SK-N-SH (cell line): Measurements from ENCODE around the gene PTCRA. TPM values are rescaled to one million over a fixed set of nuclear protein-coding genes. Genes with fewer than 3 reads are reported as not detected.
"Not testable (repeated sequence)": the region's sequence is repeated elsewhere in the genome, so short reads cannot be mapped to it uniquely, and the experiment has no call there.

Experiments
- CTCF ChIA-PET: fragments of 300-600, 350-600 bp; formaldehyde crosslinking; extraction: SDS; loops from one replicate; lab custom pipeline; 2021; lab: Yijun Ruan, JAX
- POLR2A ChIA-PET: fragments of 350-600 bp; sonication (Branson Sonifier 250); formaldehyde crosslinking; extraction: SDS; loops from one replicate; lab custom pipeline; 2020; ENCODE audit warnings: antibody characterized with exemption, inconsistent platforms; lab: Yijun Ruan, JAX
- DNase-seq: peaks from one replicate; pipeline ENCODE4 v3.0.0; 2012
- H2AFZ ChIP-seq: fragments of 200-600 bp; sonication (generic); 2 replicates; pipeline ENCODE4 v1.8.1; 2016; ENCODE audit warnings: antibody characterized with exemption, mild to moderate bottlenecking, low read depth
- H3F3A ChIP-seq: fragments of 200-600 bp; sonication (generic); replicated peaks from 2 replicates; pipeline ENCODE3; 2016; ENCODE audit warnings: antibody characterized with exemption, mild to moderate bottlenecking; ENCODE audit not compliant: insufficient read depth
- H3K27ac ChIP-seq, 2 experiments: fragments of 200-500 bp in 1 of 2; fragments of 200-600 bp in 1 of 2; sonication (Bioruptor generic) in 1 of 2; sonication (generic), shearing (Covaris generic) in 1 of 2; 2 replicates each; pipeline versions ENCODE4 v1.5.1 to v1.6.1; 2014 to 2016; ENCODE audit warnings: low read depth in 2 of 2, inconsistent platforms in 1 of 2, low read length in 1 of 2, mild to moderate bottlenecking in 1 of 2, mixed read lengths in 1 of 2
- H3K27me3 ChIP-seq: fragments of 200-600 bp; sonication (generic), shearing (Covaris generic); 2 replicates; pipeline ENCODE4 v1.6.1; 2016; ENCODE audit warnings: mixed run types; ENCODE audit not compliant: insufficient read depth
- H3K36me3 ChIP-seq, 2 experiments: fragments of 200-500 bp in 1 of 2; fragments of 200-600 bp in 1 of 2; sonication (Bioruptor generic) in 1 of 2; sonication (generic) in 1 of 2; replicated peaks in 1 of 2; 2 replicates each; pipeline versions ENCODE3 to v1.5.1; 2014 to 2016; ENCODE audit warnings: low read length in 1 of 2, mild to moderate bottlenecking in 1 of 2; ENCODE audit not compliant: insufficient read depth in 2 of 2, control insufficient read depth in 1 of 2
- H3K4me1 ChIP-seq, 2 experiments: fragments of 200-500 bp in 1 of 2; fragments of 200-600 bp in 1 of 2; sonication (Bioruptor generic) in 1 of 2; sonication (generic), shearing (Covaris generic) in 1 of 2; 2 replicates each; pipeline versions ENCODE4 v1.5.1 to v1.6.1; 2014 to 2016; ENCODE audit warnings: low read depth in 1 of 2, low read length in 1 of 2, mixed run types in 1 of 2; ENCODE audit not compliant: insufficient read depth in 2 of 2, control insufficient read depth in 1 of 2
- H3K4me2 ChIP-seq: fragments of 200-600 bp; sonication (generic), shearing (Covaris generic); 2 replicates; pipeline ENCODE4 v1.6.1; 2017; ENCODE audit warnings: mixed run types
- H3K4me3 ChIP-seq, 2 experiments: fragments of 200-500 bp in 1 of 2; fragments of 200-600 bp in 1 of 2; sonication (Bioruptor generic) in 1 of 2; sonication (generic), shearing (Covaris generic) in 1 of 2; 2 replicates each; pipeline versions ENCODE4 v1.5.1 to v1.8.1; 2014 to 2016; ENCODE audit warnings: low read depth in 2 of 2, inconsistent platforms in 1 of 2, low read length in 1 of 2, mild to moderate bottlenecking in 1 of 2, mixed read lengths in 1 of 2, moderate library complexity in 1 of 2
- H3K79me2 ChIP-seq: fragments of 200-600 bp; sonication (generic); 2 replicates; pipeline ENCODE4 v1.8.1; 2017; ENCODE audit warnings: mild to moderate bottlenecking; ENCODE audit not compliant: insufficient read depth
- H3K9ac ChIP-seq: fragments of 200-600 bp; sonication (generic); 2 replicates; pipeline ENCODE4 v1.6.1; 2017; ENCODE audit warnings: mixed run types
- H3K9me2 ChIP-seq: fragments of 200-600 bp; sonication (generic); 2 replicates; pipeline ENCODE4 v1.6.1; 2017; ENCODE audit warnings: mixed run types
- H3K9me3 ChIP-seq: fragments of 200-600 bp; sonication (generic); 2 replicates; pipeline ENCODE4 v1.6.1; 2017; ENCODE audit warnings: mixed run types, mild to moderate bottlenecking, moderate library complexity
- H4K20me1 ChIP-seq: fragments of 200-600 bp; sonication (generic); 2 replicates; pipeline ENCODE4 v1.6.1; 2017; ENCODE audit warnings: mild to moderate bottlenecking, mixed run types; ENCODE audit not compliant: insufficient read depth
- EP300 ChIP-seq, 2 experiments: IDR thresholded peaks; 2 replicates each; pipeline versions ENCODE4 v1.4.0 to v1.6.1; 2012; ENCODE audit warnings: borderline replicate concordance in 1 of 2, low read depth in 1 of 2, low read length in 1 of 2
- MEF2A ChIP-seq: IDR thresholded peaks from 2 replicates; pipeline ENCODE4 v1.4.0; 2012; ENCODE audit warnings: low read depth, borderline replicate concordance
- NRF1 ChIP-seq: IDR thresholded peaks from 2 replicates; pipeline ENCODE4 v1.6.1; 2012; ENCODE audit warnings: low read depth, mild to moderate bottlenecking, low read length
- RAD21 ChIP-seq: IDR thresholded peaks from 2 replicates; pipeline ENCODE4 v1.6.1; 2012; ENCODE audit warnings: mild to moderate bottlenecking, low read length
- RCOR1 ChIP-seq: fragments of 150-350 bp; IDR thresholded peaks from 2 replicates; pipeline ENCODE4 v1.6.1; 2017; ENCODE audit warnings: antibody characterized with exemption, low read length
- TAF1 ChIP-seq: IDR thresholded peaks from 2 replicates; pipeline ENCODE4 v1.6.1; 2012; ENCODE audit warnings: low read depth, mild to moderate bottlenecking, low read length, moderate library complexity, borderline replicate concordance
- WGBS: methylation state at CpG from one replicate; pipeline ENCODE4 v1.1.6; 2017; ENCODE audit warnings: low lambda C conversion rate; 5-methylcytosine and 5-hydroxymethylcytosine counted together
- polyA plus RNA-seq, 3 experiments: library from polyadenylated mRNA; depleted of rRNA; stranded (reverse); fragments of >200 nt; gene quantifications; 2 replicates each; pipeline ENCODE4 v1.2.3, GENCODE V29; 2012

Gene PTCRA
- polyA plus RNA-seq, 1 of the 3 experiments (the other 2 are of a cell fraction): not detected

DNA sequence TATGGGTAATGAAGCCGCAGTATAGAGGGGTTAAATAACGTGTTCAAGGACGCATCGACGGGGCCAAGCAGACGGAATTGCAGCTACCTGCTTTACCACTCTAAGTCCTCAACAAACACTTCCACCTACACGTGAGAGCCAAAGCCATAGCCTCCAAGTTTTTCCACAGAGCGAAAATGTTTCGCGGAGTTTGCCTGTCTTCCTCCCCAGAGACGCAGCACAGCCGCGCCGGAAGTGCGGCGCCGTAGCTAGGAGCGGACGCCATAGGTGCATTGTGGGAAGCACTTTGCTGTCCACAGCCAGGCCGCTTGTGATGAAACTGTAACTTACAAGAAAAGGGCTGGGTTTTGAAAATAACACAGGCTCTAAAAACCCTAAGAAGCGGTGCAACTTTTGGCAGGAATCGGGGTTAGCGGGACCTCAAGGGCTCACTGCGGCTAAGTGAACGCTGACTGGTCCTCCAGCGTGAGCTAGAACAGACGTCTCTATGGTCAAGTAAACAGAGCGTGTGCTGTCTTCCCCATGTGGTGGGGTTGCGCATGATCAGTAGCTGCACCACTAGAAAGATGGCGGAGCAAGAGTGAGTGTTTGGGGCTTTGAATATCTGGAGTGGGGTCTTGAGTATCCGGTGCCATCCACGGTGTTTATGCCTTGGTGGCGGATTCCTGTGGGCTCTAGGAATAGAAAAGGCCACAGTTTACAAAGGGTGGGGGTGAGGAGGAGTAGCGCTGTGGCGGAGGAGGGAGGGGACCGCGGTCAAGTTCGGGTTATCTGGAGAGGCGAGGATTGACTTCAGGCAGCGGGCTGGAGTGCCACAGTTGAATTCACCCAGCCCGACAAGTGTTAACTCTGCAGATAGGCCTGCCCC, 36.2 kb upstream of the PTCRA start, which contains the start of gene RPL7L1 (continued):
- TF ChIP-seq EP300 (IDR thresholded peaks at IDR 0.05; ENCODE audit: borderline replicate concordance in 1 of 2, low read depth in 1 of 2, low read length in 1 of 2) (peak in 1 of 2 experiments; percentile 7; a peak in 1 of 4 replicates), NRF1 (peak; percentile 77)

GRCh38 chr6:42880240-42880817, 35.5 kb upstream of the PTCRA start:
- not testable (repeated sequence) for H3K9me3 ChIP-seq, H3K9me2 ChIP-seq, H3K4me1 ChIP-seq, H3K27me3 ChIP-seq, DNase-seq, H4K20me1 ChIP-seq
- Histone ChIP-seq H3K36me3 (peaks cover 24 to 44% of the 10 kb centered on the region in 2 experiments), H3K27ac (peak overlapping the region; percentile 89 to 94), H3K4me3 (peak overlapping the region; percentile 74 to 87), H3K79me2 (peaks cover 47% of the 10 kb centered on the region), H3K4me2 (peak overlapping the region; percentile 81), H3K9ac (peak overlapping the region; percentile 93), H2AFZ (peak overlapping the region; percentile 89; the same call in 1 of the 2 replicates), H3F3A (peaks cover 11% of the 10 kb centered on the region)
- ChIA-PET CTCF (interaction anchor here (0.6 to 4.9 kb wide), 6 partner anchors 9 to 217 kb away, joined by 3 to 68 read pairs (median 3); no protein-coding TSS in a partner anchor), POLR2A (interaction anchor here (1.1 to 2.7 kb wide), 6 partner anchors 10 to 316 kb away, joined by 4 to 18 read pairs (median 7); partner anchors contain the start of genes BICRAL, TBCC and UBR2)
- 4% methylated on average over 25 of the region's 25 CpGs for WGBS

DNA sequence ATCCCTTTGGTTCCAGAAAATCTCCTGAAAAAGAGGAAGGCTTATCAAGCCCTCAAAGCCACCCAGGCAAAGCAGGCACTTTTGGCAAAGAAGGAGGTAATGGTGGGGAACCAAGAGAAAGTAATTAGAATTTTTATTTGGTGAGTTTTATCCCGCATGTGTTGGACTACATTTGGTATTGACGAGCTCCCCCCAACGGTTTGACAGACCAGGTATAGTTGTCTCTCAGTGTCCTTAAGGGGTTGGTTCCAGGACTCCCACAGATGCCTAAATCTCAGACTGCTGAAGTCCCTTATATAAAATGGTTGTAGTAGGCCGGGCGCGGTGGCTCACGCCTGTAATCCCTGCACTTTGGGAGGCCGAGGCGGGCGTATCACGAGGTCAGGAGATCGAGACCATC, 35.0 kb upstream of the PTCRA start:
- POLR2A ChIA-PET: interaction anchor here (0.9 to 2.7 kb wide), 3 partner anchors 9 to 219 kb away, joined by 3 to 18 read pairs (median 4); a partner anchor contains a TSS
- DNase-seq, H3K9me2 ChIP-seq, H2AFZ ChIP-seq, H3K9me3 ChIP-seq, H3K4me1 ChIP-seq, H4K20me1 ChIP-seq, H3K27me3 ChIP-seq: not testable (repeated sequence)
- 81% methylated on average over 12 of the region's 12 CpGs for WGBS
- H3F3A ChIP-seq: peaks cover 16% of the 10 kb centered on the region
- CTCF ChIA-PET: interaction anchor here (0.6 to 1.3 kb wide), 2 partner anchors 9 to 155 kb away, joined by 3 read pairs; no protein-coding TSS in a partner anchor
- H3K4me2 ChIP-seq: peak overlapping the region; percentile 81
- H3K4me3 ChIP-seq: peak overlapping the region; percentile 74 to 87
- peaks cover 52% of the 10 kb centered on the region for H3K79me2 ChIP-seq
- peak overlapping the region; percentile 93 for H3K9ac ChIP-seq
- H3K27ac ChIP-seq: peak overlapping the region in 1 of 2 experiments; percentile 89; a peak in 1 of 4 replicates
- H3K36me3 ChIP-seq: peaks cover 29 to 48% of the 10 kb centered on the region in 2 experiments

DNA sequence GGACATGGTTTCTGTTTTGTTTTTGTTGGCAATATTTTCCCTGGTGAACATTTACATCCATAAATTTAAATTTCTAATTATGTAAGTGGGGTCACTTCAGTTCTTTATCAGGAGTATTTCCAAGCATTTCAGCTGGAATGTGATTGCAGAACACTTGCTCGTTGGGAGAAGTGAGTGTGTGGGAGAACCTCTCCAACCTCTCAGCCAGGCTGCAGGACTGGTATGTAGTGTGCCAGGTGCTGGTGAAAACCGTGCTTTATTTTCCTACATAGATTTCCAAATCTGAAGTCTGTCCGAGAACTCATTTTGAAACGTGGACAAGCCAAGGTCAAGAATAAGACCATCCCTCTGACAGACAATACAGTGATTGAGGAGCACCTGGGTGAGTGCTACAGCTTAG, 30.2 kb upstream of the PTCRA start:
- no peak for DNase-seq
- no peaks in the 10 kb centered on the region for H3K9me3 ChIP-seq
- H3K4me1 ChIP-seq: peaks cover 0 to 5% of the 10 kb centered on the region in 2 experiments; a peak in 2 of 4 replicates
- H3K79me2 ChIP-seq: peaks cover 63% of the 10 kb centered on the region
- H3K27me3 ChIP-seq: no peaks in the 10 kb centered on the region
- TF ChIP-seq RCOR1 (no peak), MEF2A (no peak), RAD21 (no peak), TAF1 (no peak)
- no peaks in the 10 kb centered on the region for H3K9me2 ChIP-seq
- CTCF ChIA-PET: no interaction called here
- no peak overlapping the region for H3K4me3 ChIP-seq
- peaks cover 39% of the 10 kb centered on the region for H3F3A ChIP-seq
- no peak overlapping the region for H3K4me2 ChIP-seq
- POLR2A ChIA-PET: interaction anchor here (0.6 kb wide), 1 partner anchor 32 kb away, joined by 4 read pairs; no protein-coding TSS in a partner anchor
- H3K27ac ChIP-seq: no peak overlapping the region
- no peak overlapping the region for H3K9ac ChIP-seq
- no peak overlapping the region for H2AFZ ChIP-seq
- peaks cover 31 to 66% of the 10 kb centered on the region in 2 experiments for H3K36me3 ChIP-seq
- WGBS: 78% methylated on average over 4 of the region's 4 CpGs
- no peaks in the 10 kb centered on the region for H4K20me1 ChIP-seq

GRCh38 chr6:42888201-42888600, 27.7 kb upstream of the PTCRA start:
- H3K79me2 ChIP-seq: peaks cover 38% of the 10 kb centered on the region
- H3K9me2 ChIP-seq, H3K27me3 ChIP-seq, H3K9me3 ChIP-seq, H3K9ac ChIP-seq, H4K20me1 ChIP-seq, H3K27ac ChIP-seq, DNase-seq, H3K4me1 ChIP-seq, H2AFZ ChIP-seq, H3K4me3 ChIP-seq, POLR2A ChIA-PET, H3K4me2 ChIP-seq: not testable (repeated sequence)
- H3F3A ChIP-seq: peaks cover 39% of the 10 kb centered on the region
- CTCF ChIA-PET: interaction anchor here (1.1 kb wide), 1 partner anchor 13 kb away, joined by 3 read pairs; no protein-coding TSS in a partner anchor
- peaks cover 27 to 43% of the 10 kb centered on the region in 2 experiments for H3K36me3 ChIP-seq
- 92% methylated on average over 3 of the region's 4 CpGs for WGBS
